Activated CD4-positive, alpha-beta T cell treated with anti-CD3 and anti-CD28 coated beads, Interleukin-2, amount 50 U/mL, for 16 hours (primary cell): Measurements from ENCODE around the gene GNAS-AS1.

Experiments used
- DNase-seq: peaks from one replicate; pipeline ENCODE4 v3.0.0-alpha.2; 2020

The GNAS-AS1 gene

GRCh38 chr20:58807801-58808200 lies 42.9 kb downstream of the GNAS-AS1 start:
- no peak for DNase-seq

GRCh38 chr20:58803533-58803932 lies 47.2 kb downstream of the GNAS-AS1 start:
- no peak for DNase-seq

GRCh38 chr20:58802061-58802460 lies 48.6 kb downstream of the GNAS-AS1 start:
- DNase-seq, result no peak

GRCh38 chr20:58800134-58800871 lies 50.4 kb downstream of the GNAS-AS1 start:
- no peak for DNase-seq

GRCh38 chr20:58797371-58798338 lies 53.0 kb downstream of the GNAS-AS1 start:
- DNase-seq, result no peak

GRCh38 chr20:58795923-58796245 lies 54.8 kb downstream of the GNAS-AS1 start:
- DNase-seq, result no peak

GRCh38 chr20:58795181-58795922 lies 55.4 kb downstream of the GNAS-AS1 start:
- no peak for DNase-seq

- no peak for DNase-seq
Observed at GRCh38 chr20:58794510-58795180, 56.1 kb downstream of the GNAS-AS1 start.

- DNase-seq, result no peak
Observed at GRCh38 chr20:58793512-58794420, 56.9 kb downstream of the GNAS-AS1 start.

GRCh38 chr20:58792426-58792825 lies 58.3 kb downstream of the GNAS-AS1 start:
- no peak for DNase-seq

GRCh38 chr20:58791286-58791685 lies 59.4 kb downstream of the GNAS-AS1 start:
- no peak for DNase-seq

GRCh38 chr20:58790454-58790853 lies 60.2 kb downstream of the GNAS-AS1 start:
- no peak for DNase-seq

- DNase-seq, result no peak
Observed at GRCh38 chr20:58788896-58789544, 61.7 kb downstream of the GNAS-AS1 start.

GRCh38 chr20:58787211-58788005 lies 63.3 kb downstream of the GNAS-AS1 start:
- DNase-seq, result no peak

GRCh38 chr20:58784321-58785074 lies 66.2 kb downstream of the GNAS-AS1 start:
- DNase-seq, result no peak

GRCh38 chr20:58783511-58784011 lies 67.1 kb downstream of the GNAS-AS1 start:
- no peak for DNase-seq

- DNase-seq, result no peak
Observed at GRCh38 chr20:58781138-58781537, 69.6 kb downstream of the GNAS-AS1 start.

- no peak for DNase-seq
Observed at GRCh38 chr20:58778760-58779159, 71.9 kb downstream of the GNAS-AS1 start.

- DNase-seq, result no peak
Observed at GRCh38 chr20:58777657-58778056, 73.0 kb downstream of the GNAS-AS1 start.
